SK-N-SH treated with all-trans-retinoic acid at 6 μM for 48 hours (cell line): Measurements from ENCODE around the gene RIPOR3.
"Not testable (repeated sequence)": the region's sequence is repeated elsewhere in the genome, so short reads cannot be mapped to it uniquely, and the experiment has no call there.

Source experiments
- ATAC-seq: fragments of 200-7000 bp; cut with Tn5 transposase; 3 replicates; pipeline ENCODE4 v1.9.1; 2020; ENCODE audit warnings: mild to moderate bottlenecking, moderate library complexity
- BACH2 ChIP-seq: fragments of 250-450 bp; sonication (Bioruptor Pico); IDR thresholded peaks from 2 replicates; pipeline ENCODE4 v1.9.0; 2021; ENCODE audit warnings: mild to moderate bottlenecking, borderline replicate concordance
- ESRRG ChIP-seq: fragments of 250-450 bp; sonication (Bioruptor Pico); IDR thresholded peaks from 2 replicates; pipeline ENCODE4 v1.6.1; 2021; ENCODE audit warnings: mild to moderate bottlenecking
- ISL1 ChIP-seq: fragments of 250-450 bp; sonication (Bioruptor Pico); IDR thresholded peaks from 2 replicates; pipeline ENCODE4 v2.1.2; 2022; ENCODE audit warnings: mild to moderate bottlenecking, moderate library complexity
- OSR1 ChIP-seq: fragments of 250-450 bp; sonication (Bioruptor Pico); IDR thresholded peaks from 2 replicates; pipeline ENCODE4 v1.8.0; 2022; ENCODE audit warnings: moderate library complexity, mild to moderate bottlenecking, inconsistent platforms
- PPARA ChIP-seq: fragments of 250-450 bp; sonication (Bioruptor Pico); IDR thresholded peaks from 2 replicates; pipeline ENCODE4 v1.5.0; 2020; ENCODE audit warnings: mild to moderate bottlenecking, borderline replicate concordance
- RARB ChIP-seq: fragments of 250-450 bp; sonication (Bioruptor Pico); IDR thresholded peaks from 2 replicates; pipeline ENCODE4 v1.8.0; 2021; ENCODE audit warnings: mild to moderate bottlenecking, moderate library complexity
- SNAI2 ChIP-seq: fragments of 250-450 bp; sonication (Bioruptor Pico); IDR thresholded peaks from 2 replicates; pipeline ENCODE4 v1.5.0; 2020; ENCODE audit warnings: mild to moderate bottlenecking, moderate library complexity
- TCF4 ChIP-seq: fragments of 250-450 bp; sonication (Bioruptor Pico); IDR thresholded peaks from 2 replicates; pipeline ENCODE4 v1.8.0; 2021; ENCODE audit warnings: mild to moderate bottlenecking, moderate library complexity, borderline replicate concordance
- TOX ChIP-seq: fragments of 250-450 bp; sonication (Bioruptor Pico); IDR thresholded peaks from 2 replicates; pipeline ENCODE4 v1.8.0; 2021; ENCODE audit warnings: mild to moderate bottlenecking, moderate library complexity, borderline replicate concordance
- TSHZ2 ChIP-seq: fragments of 250-450 bp; sonication (Bioruptor Pico); IDR thresholded peaks from 2 replicates; pipeline ENCODE4 v1.5.0; 2020; ENCODE audit warnings: mild to moderate bottlenecking, moderate library complexity
- ZC3H10 ChIP-seq: fragments of 250-450 bp; sonication (Bioruptor Pico); IDR thresholded peaks from 2 replicates; pipeline ENCODE4 v1.5.1; 2021; ENCODE audit warnings: mild to moderate bottlenecking, moderate library complexity
- ZFP3 ChIP-seq: fragments of 250-450 bp; sonication (Bioruptor Pico); IDR thresholded peaks from 2 replicates; pipeline ENCODE4 v1.5.0; 2020; ENCODE audit warnings: mild to moderate bottlenecking, moderate library complexity
- ZFP30 ChIP-seq: fragments of 450-650 bp; formaldehyde crosslinking; IDR thresholded peaks from 2 replicates; pipeline ENCODE4 v1.5.0; 2022; ENCODE audit warnings: mild to moderate bottlenecking, moderate library complexity
- ZNF565 ChIP-seq: fragments of 450-650 bp; formaldehyde crosslinking; conservative IDR thresholded peaks from 2 replicates; pipeline ENCODE4 v1.5.0; 2020; ENCODE audit warnings: low read depth, mild to moderate bottlenecking, moderate library complexity
- ZNF70 ChIP-seq: fragments of 450-650 bp; formaldehyde crosslinking; IDR thresholded peaks from 2 replicates; pipeline ENCODE4 v1.5.0; 2020; ENCODE audit warnings: mild to moderate bottlenecking, moderate library complexity
- TF ChIP-seq, protein P1 (sequence below): fragments of 250-450 bp; sonication (Bioruptor Pico); IDR thresholded peaks from 2 replicates; pipeline ENCODE4 v1.8.0; 2021; ENCODE audit warnings: low read depth, mild to moderate bottlenecking, moderate library complexity, borderline replicate concordance
- TF ChIP-seq, protein P2 (sequence below): fragments of 250-450 bp; sonication (Bioruptor Pico); IDR thresholded peaks from 2 replicates; pipeline ENCODE4 v1.5.1; 2020; ENCODE audit warnings: low read depth, mild to moderate bottlenecking, moderate library complexity
- TF ChIP-seq, protein P3 (sequence below): fragments of 250-450 bp; sonication (Bioruptor Pico); IDR thresholded peaks from 2 replicates; pipeline ENCODE4 v1.8.0; 2020; ENCODE audit warnings: mild to moderate bottlenecking, moderate library complexity, borderline replicate concordance

Gene RIPOR3

GRCh38 chr20:50708845-50709635 is 17.7 kb upstream of the RIPOR3 start:
- no peak for TF ChIP-seq SNAI2 (CRISPR knock-in tag)
- TF ChIP-seq BACH2 (CRISPR knock-in tag) = no peak
- TF ChIP-seq ZFP30 (CRISPR knock-in tag) = no peak
- no peak for ATAC-seq

GRCh38 chr20:50704971-50705370 is 13.6 kb upstream of the RIPOR3 start:
- ATAC-seq = peak; percentile 41; the same call in 1 of the 3 replicates

DNA sequence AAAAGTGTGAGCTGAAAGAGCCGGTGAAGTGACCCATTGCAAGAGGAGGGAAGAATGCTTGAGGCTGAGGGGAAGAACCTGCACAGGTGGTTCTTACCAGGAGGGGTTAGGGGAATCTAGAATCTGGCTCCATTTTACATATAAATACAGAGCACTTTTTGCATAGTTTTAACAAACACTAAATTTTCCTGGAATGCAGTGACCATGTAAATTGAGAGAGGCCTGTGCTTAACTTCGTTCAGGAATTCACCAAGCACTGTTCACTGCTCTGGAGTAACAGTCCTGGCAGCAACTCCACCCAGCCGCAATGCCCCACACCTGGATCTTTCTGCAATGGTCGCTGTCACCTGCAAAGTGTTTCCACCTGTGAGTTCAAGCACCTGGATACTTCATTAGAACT is 13.2 kb upstream of the RIPOR3 start:
- TF ChIP-seq OSR1 = no peak
- TF ChIP-seq TCF4 (CRISPR knock-in tag) = no peak
- TF ChIP-seq ZNF70 (CRISPR knock-in tag) = no peak
- no peak for TF ChIP-seq SNAI2 (CRISPR knock-in tag)
- no peak for TF ChIP-seq ZC3H10 (CRISPR knock-in tag)
- TF ChIP-seq, protein P1, sequence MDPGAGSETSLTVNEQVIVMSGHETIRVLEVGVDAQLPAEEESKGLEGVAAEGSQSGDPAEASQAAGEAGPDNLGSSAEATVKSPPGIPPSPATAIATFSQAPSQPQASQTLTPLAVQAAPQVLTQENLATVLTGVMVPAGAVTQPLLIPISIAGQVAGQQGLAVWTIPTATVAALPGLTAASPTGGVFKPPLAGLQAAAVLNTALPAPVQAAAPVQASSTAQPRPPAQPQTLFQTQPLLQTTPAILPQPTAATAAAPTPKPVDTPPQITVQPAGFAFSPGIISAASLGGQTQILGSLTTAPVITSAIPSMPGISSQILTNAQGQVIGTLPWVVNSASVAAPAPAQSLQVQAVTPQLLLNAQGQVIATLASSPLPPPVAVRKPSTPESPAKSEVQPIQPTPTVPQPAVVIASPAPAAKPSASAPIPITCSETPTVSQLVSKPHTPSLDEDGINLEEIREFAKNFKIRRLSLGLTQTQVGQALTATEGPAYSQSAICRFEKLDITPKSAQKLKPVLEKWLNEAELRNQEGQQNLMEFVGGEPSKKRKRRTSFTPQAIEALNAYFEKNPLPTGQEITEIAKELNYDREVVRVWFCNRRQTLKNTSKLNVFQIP (CRISPR knock-in tag) = no peak
- no peak for TF ChIP-seq ESRRG
- TF ChIP-seq TSHZ2 (CRISPR knock-in tag) = no peak
- ATAC-seq = no peak

More at GRCh38 chr20:50704971-50705370, 13.6 kb upstream of the RIPOR3 start:
- TF ChIP-seq RARB (CRISPR knock-in tag) (no peak), TOX (CRISPR knock-in tag) (no peak), ISL1 (CRISPR knock-in tag) (no peak), ZNF565 (CRISPR knock-in tag) (no peak), ESRRG (no peak), ZFP30 (CRISPR knock-in tag) (no peak), TCF4 (CRISPR knock-in tag) (no peak), ZC3H10 (CRISPR knock-in tag) (no peak), SNAI2 (CRISPR knock-in tag) (no peak), PPARA (CRISPR knock-in tag) (no peak), ZFP3 (no peak), TSHZ2 (CRISPR knock-in tag) (no peak)
- TF ChIP-seq, protein P1 (CRISPR knock-in tag) = no peak
- TF ChIP-seq, protein P2, sequence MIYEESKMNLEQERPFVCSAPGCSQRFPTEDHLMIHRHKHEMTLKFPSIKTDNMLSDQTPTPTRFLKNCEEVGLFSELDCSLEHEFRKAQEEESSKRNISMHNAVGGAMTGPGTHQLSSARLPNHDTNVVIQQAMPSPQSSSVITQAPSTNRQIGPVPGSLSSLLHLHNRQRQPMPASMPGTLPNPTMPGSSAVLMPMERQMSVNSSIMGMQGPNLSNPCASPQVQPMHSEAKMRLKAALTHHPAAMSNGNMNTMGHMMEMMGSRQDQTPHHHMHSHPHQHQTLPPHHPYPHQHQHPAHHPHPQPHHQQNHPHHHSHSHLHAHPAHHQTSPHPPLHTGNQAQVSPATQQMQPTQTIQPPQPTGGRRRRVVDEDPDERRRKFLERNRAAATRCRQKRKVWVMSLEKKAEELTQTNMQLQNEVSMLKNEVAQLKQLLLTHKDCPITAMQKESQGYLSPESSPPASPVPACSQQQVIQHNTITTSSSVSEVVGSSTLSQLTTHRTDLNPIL (CRISPR knock-in tag) = no peak
- TF ChIP-seq, protein P3, sequence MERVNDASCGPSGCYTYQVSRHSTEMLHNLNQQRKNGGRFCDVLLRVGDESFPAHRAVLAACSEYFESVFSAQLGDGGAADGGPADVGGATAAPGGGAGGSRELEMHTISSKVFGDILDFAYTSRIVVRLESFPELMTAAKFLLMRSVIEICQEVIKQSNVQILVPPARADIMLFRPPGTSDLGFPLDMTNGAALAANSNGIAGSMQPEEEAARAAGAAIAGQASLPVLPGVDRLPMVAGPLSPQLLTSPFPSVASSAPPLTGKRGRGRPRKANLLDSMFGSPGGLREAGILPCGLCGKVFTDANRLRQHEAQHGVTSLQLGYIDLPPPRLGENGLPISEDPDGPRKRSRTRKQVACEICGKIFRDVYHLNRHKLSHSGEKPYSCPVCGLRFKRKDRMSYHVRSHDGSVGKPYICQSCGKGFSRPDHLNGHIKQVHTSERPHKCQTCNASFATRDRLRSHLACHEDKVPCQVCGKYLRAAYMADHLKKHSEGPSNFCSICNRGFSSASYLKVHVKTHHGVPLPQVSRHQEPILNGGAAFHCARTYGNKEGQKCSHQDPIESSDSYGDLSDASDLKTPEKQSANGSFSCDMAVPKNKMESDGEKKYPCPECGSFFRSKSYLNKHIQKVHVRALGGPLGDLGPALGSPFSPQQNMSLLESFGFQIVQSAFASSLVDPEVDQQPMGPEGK (CRISPR knock-in tag) = no peak

- ATAC-seq = not testable (repeated sequence)
These were observed 12.5 kb upstream of the RIPOR3 start for GRCh38 chr20:50703651-50704438.
